Left lung (tissue), 10 donors: Measurements from ENCODE around the gene MCC. TPM values are rescaled to one million over a fixed set of nuclear protein-coding genes. Genes with fewer than 3 reads are reported as not detected.
A peak's percentile ranks its signal among the peaks of the same experiment; 100 is the strongest.

Source experiments
- ATAC-seq: fragments of 200-7000 bp; cut with Tn5 transposase; one replicate; pipeline ENCODE4 v1.9.1; 2020; ENCODE audit warnings: moderate library complexity
- DNase-seq, 4 donors: peaks; one replicate each; pipeline ENCODE4 v3.0.0-alpha.2; 2013 to 2020
- H3K27ac ChIP-seq, 2 donors: fragments of 200-600 bp; sonication (generic) in 1 of 2; one replicate each; pipeline versions ENCODE4 v1.5.0 to v1.8.0; 2020 to 2021
- H3K27me3 ChIP-seq, 2 donors: fragments of 200-600 bp; sonication (generic) in 1 of 2; one replicate each; pipeline versions ENCODE4 v1.5.0 to v1.8.0; 2020 to 2021
- H3K36me3 ChIP-seq, 2 donors: fragments of 200-600 bp; sonication (generic) in 1 of 2; one replicate each; pipeline versions ENCODE4 v1.5.0 to v1.8.0; 2020 to 2021
- H3K4me1 ChIP-seq, 2 donors: fragments of 200-600 bp; one replicate each; pipeline ENCODE4 v1.8.0; 2021
- H3K4me3 ChIP-seq, 2 donors: fragments of 200-600 bp; sonication (generic) in 1 of 2; one replicate each; pipeline versions ENCODE4 v1.5.0 to v1.8.0; 2020 to 2021; ENCODE audit warnings: mild to moderate bottlenecking in 1 of 2
- H3K9me3 ChIP-seq, 2 donors: fragments of 200-600 bp; sonication (generic) in 1 of 2; one replicate each; pipeline versions ENCODE4 v1.5.0 to v1.8.0; 2020 to 2021
- intact Hi-C, 2 donors: fragments of 100-400 bp; cut with DNase I; formaldehyde crosslinking; loops; one replicate each; pipeline versions ENCODE4 v1.11.2 to v1.14.2; 2022
- polyA plus RNA-seq, 6 donors: library from polyadenylated mRNA; unstranded; fragments of 120-200 nt; gene quantifications; one replicate each; pipeline ENCODE4 v1.2.1, GENCODE V29; 2013; ENCODE audit not compliant: insufficient read length in 6 of 6
- total RNA-seq, 2 donors: library from RNA; stranded (reverse); fragmentation: NEBNext Ultra II Directional; extraction: Animal tissue kit (Norgen Biotek cat#: 25700); gene quantifications; one replicate each; pipeline ENCODE4 v1.2.1, GENCODE V29; 2021
- TF ChIP-seq, protein P1 (sequence below), 2 donors: fragments of 200-600 bp; sonication (generic) in 1 of 2; IDR thresholded peaks; one replicate each; pipeline versions ENCODE4 v1.5.0 to v1.8.0; 2021; ENCODE audit warnings: antibody characterized with exemption in 2 of 2
- donor health status: DM: no; HTN: yes; CAD: no.
- donor health status: DM: no; HTN: no; CAD: no.

The MCC gene
- total and polyA plus RNA-seq, 8 donors, result 12.5 to 18.4 (median 16.1) TPM

DNA sequence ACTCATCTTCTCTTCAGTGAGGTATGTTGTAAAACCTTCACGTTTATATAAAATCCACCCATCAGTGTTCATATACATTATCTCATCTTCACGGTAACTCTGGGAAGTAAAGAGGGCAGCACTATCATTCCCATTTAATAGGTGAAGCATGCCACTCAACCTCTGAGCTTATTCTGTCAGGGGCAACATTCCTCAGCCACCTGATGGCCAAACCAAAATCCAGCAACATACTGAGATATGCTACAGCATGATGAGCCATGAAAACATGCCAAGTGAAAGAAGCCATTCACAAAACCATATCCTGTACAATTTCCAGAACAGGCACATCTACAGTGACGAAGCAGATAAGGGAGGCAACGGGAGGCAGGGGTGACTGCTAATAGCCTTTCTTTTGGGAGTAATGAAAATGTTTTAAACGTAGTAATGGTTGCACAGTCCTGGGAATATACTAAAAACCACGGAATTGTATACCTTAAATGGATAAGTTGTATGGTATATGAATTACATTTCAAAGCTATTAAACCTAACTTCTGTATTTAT lies 220.8 kb downstream of the MCC start:
- intact Hi-C loops, result no loop called here
- H3K4me1 ChIP-seq, result peaks cover 0 to 6% of the 10 kb centered on the region in 2 donors
- no peaks in the 10 kb centered on the region for H3K9me3 ChIP-seq
- ATAC-seq (no peak), DNase-seq (no peak)
- no peaks in the 10 kb centered on the region for H3K27me3 ChIP-seq
- TF ChIP-seq, protein P1, sequence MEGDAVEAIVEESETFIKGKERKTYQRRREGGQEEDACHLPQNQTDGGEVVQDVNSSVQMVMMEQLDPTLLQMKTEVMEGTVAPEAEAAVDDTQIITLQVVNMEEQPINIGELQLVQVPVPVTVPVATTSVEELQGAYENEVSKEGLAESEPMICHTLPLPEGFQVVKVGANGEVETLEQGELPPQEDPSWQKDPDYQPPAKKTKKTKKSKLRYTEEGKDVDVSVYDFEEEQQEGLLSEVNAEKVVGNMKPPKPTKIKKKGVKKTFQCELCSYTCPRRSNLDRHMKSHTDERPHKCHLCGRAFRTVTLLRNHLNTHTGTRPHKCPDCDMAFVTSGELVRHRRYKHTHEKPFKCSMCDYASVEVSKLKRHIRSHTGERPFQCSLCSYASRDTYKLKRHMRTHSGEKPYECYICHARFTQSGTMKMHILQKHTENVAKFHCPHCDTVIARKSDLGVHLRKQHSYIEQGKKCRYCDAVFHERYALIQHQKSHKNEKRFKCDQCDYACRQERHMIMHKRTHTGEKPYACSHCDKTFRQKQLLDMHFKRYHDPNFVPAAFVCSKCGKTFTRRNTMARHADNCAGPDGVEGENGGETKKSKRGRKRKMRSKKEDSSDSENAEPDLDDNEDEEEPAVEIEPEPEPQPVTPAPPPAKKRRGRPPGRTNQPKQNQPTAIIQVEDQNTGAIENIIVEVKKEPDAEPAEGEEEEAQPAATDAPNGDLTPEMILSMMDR (IDR thresholded peaks at IDR 0.05), result no peak
- no peak overlapping the region for H3K4me3 ChIP-seq
- H3K27ac ChIP-seq, result no peak overlapping the region
- H3K36me3 ChIP-seq, result no peaks in the 10 kb centered on the region

DNA sequence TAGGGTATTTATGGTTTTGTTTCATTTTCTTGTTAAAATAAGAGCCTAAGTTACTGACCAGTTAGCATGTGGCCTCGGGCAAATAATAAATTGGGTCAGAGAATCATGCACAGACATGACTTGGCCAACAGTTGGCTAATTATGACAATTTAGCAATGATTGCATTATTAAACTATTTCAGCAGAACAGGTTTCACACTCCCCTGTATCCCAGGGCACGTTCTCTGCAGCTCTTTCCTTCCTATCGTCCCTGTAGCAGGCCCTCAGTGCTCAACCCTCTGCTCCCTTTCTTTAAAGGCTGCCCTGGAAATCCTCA lies 221.4 kb downstream of the MCC start:
- H3K4me1 ChIP-seq, result peaks cover 0 to 6% of the 10 kb centered on the region in 2 donors
- ATAC-seq, result no peak
- DNase-seq, result no peak
- TF ChIP-seq, protein P1 (IDR thresholded peaks at IDR 0.05), result no peak
- H3K27me3 ChIP-seq, result no peaks in the 10 kb centered on the region
- H3K4me3 ChIP-seq, result no peak overlapping the region
- H3K9me3 ChIP-seq, result no peaks in the 10 kb centered on the region
- intact Hi-C loops, result no loop called here
- no peak overlapping the region for H3K27ac ChIP-seq
- no peaks in the 10 kb centered on the region for H3K36me3 ChIP-seq

DNA sequence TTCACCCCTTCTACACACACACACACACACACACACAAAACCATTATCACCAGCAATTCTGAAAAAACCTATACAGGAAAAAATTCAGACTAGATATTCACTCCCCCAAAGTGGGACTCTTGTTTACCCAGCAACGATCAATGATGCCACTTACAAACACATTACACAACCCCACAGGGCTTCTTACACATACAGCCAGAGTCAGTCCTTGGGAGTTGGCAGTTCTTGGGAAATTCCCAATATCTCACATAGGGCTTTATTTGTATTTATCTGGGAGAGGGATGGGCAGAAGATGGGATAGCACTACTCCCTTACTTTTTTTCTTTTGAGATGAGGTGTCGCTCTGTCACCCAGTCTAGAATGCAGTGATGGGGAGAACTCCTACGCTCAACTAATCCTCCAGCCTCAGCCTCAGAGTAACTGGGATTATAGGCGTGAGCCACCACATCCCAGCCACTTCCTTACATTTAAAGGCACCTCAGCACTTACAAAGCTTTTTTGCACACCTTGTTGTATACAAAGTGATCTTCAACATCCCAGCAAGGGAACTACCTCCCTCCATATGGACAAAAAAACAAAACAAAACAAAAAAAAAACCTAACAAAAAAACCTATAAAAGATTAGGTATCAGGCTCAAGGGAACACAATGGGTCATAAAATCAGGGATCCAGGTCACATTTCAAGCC lies 221.9 kb downstream of the MCC start:
- H3K9me3 ChIP-seq, result no peaks in the 10 kb centered on the region
- H3K4me3 ChIP-seq, result no peak overlapping the region
- H3K27ac ChIP-seq, result no peak overlapping the region
- no peak for ATAC-seq
- H3K36me3 ChIP-seq, result no peaks in the 10 kb centered on the region
- H3K4me1 ChIP-seq, result peaks cover 0 to 2% of the 10 kb centered on the region in 2 donors
- TF ChIP-seq, protein P1 (IDR thresholded peaks at IDR 0.05), result no peak
- intact Hi-C loops, result no loop called here
- peak in 1 of 4 donors; percentile 48 for DNase-seq
- H3K27me3 ChIP-seq, result no peaks in the 10 kb centered on the region

DNA sequence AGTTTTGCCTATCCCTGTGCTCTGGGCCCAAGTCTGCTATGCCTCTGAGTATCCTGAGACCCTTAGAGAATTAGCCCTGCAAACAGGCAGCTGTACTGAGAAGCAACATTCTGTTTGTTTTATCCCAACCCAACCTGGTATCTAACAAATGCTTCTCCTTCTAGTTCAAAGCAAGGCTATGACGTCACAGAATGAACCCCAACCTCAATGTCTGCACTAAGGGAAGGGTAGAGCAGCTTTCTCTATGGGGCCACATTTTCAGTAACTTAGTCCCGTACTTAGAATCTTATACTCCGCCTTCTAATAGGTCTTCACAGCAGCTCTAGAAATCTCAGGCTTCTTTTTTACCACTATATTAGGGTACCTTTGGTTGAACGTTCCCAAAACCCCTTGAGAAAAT lies 223.1 kb downstream of the MCC start:
- Histone ChIP-seq H3K4me1 (no peaks in the 10 kb centered on the region), H3K36me3 (no peaks in the 10 kb centered on the region), H3K9me3 (no peaks in the 10 kb centered on the region), H3K27ac (no peak overlapping the region), H3K27me3 (no peaks in the 10 kb centered on the region), H3K4me3 (no peak overlapping the region)
- TF ChIP-seq, protein P1 (IDR thresholded peaks at IDR 0.05), result no peak
- intact Hi-C loops, result no loop called here
- DNase-seq (no peak), ATAC-seq (no peak)

DNA sequence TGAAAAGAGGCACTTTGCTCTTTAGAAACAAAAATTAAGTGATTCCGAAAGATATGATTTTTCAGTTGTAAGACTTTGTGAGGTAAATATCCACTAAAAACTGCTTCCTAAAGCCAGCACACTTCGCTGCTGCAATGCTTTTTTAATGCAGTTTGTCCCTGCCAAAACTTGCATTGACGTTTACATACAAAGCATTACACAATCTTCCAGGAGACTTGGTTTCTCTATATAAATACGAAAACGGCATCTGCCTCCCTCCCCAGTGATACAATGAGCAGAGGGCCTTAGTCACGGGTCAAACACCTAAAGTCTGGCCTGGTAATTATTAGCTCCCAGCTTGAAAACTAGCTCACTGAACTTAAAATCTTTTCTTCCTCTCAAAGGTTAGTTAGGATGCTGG lies 224.2 kb downstream of the MCC start:
- no peaks in the 10 kb centered on the region for H3K36me3 ChIP-seq
- no peak for ATAC-seq
- intact Hi-C loops, result no loop called here
- H3K9me3 ChIP-seq, result no peaks in the 10 kb centered on the region
- H3K27ac ChIP-seq, result no peak overlapping the region
- no peak overlapping the region for H3K4me3 ChIP-seq
- DNase-seq, result peak in 2 of 4 donors; percentile 73 to 84
- TF ChIP-seq, protein P1 (IDR thresholded peaks at IDR 0.05), result no peak
- H3K4me1 ChIP-seq, result no peaks in the 10 kb centered on the region
- no peaks in the 10 kb centered on the region for H3K27me3 ChIP-seq
